ENCODE results near the gene SARDH.
"Not testable (repeated sequence)": the region's sequence is repeated elsewhere in the genome, so short reads cannot be mapped to it uniquely, and the experiment has no call there.

- not testable (repeated sequence) for TF ChIP-seq POLR2A (IDR thresholded peaks at IDR 0.05; ENCODE audit: low read depth, low read length); POLR2AphosphoS5 (IDR thresholded peaks at IDR 0.05; ENCODE audit: low read depth, low read length); TAF1 (IDR thresholded peaks at IDR 0.05; ENCODE audit: borderline replicate concordance, low read depth, low read length)
Observed at GRCh38 chr9:133626008-133626407, 112.1 kb downstream of the SARDH start.
